ENCODE data around the gene UBE2M.
"Not testable (repeated sequence)": the region's sequence is repeated elsewhere in the genome, so short reads cannot be mapped to it uniquely, and the experiment has no call there.

UBE2M gene

DNA sequence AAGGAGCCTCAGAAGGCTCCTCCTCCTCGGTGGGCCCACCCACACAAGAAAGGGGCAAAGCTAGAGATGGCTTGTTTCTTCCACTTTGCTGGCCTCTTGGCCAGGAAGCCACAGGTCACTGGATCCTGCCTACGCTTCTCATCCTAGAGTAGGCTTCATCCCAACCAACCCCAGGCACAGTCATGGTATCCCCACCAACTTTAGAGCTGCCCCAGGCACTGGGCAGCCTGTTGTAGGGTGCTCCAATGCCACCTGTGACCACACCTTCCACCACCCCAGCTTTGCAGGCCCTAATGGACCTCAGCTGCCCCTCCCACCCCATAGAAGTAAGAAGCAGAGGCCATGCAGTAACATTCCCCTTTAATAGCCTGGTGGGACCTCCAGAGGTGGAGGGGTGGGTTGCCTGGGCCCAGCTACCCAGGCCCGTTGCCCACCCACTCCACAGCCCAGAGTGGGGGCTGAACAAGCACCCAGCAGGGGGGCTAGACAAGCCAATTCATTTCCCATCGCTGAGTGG lies 3.0 kb downstream of the UBE2M start:
- no peak for DNase-seq

DNA sequence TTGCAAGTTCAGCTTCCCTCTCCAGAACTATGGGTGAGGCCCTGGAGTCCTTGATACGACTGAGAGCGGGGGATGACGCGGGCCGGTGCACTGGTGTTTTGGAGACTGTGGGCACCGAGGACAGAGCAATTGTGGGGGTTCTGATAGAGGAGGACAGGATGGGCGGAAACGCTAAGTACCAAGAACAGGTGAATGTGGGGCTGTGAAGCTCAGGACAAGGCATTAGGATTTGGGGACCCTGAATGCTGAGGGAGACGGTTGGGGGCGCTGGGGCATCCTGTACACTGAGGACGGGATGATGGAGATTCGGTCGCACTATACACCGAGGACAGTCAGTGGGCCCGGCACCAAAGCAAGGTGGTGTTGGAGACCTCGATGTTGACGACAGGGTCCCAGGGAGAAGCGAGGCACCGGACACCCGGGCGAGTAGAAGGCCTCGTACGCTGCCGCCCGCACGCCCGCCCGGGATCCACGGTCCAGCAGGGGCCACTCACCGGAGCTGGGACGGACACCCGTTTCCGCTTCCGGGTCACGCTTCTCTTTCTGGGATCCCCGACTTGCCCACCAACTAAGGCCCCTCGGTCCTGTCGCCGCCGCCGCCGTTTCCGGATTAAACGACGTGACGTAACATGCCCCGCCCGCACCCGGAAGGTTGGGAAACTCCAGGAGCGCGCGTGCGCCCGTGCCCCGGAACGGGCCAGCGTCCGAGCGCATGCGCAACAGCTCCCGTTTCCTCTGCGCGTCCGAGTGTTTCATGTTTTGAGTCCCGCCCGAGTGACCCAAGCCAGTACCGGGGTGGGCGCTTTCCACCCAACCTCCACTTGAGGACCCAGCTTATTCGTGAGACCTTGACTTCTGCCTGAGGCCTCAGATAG lies 3.7 kb downstream of the UBE2M start, which contains the start of gene CHMP2A:
TSS of gene CHMP2A (minus strand) at position 612 of the 875 bp plus-strand sequence. CDS start 893 bp downstream, outside the sequence.
- DNase-seq: no peak

- no peak for DNase-seq
Observed at GRCh38 chr19:58553799-58554493, 4.5 kb downstream of the UBE2M start.

DNA sequence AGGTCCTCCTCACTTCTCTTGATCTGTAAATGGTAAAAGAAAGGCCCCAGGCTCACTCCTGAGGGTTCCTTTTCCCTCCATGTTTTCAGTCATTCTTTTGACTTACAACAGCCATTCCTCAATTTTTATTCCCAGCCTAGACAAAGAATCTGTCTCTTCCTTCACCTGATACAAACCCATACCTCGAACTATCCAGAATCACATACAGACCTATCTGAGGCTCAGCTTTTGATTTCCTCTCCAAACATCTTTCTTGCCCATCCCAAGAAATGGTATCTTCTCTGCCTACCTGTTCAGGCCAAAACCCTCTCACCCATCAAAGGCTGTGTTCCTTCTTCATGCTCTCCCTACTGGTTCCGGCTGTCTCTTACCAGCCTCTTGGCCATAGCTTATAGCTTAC lies 5.8 kb downstream of the UBE2M start:
- DNase-seq: no peak

GRCh38 chr19:58551577-58552471 lies 6.6 kb downstream of the UBE2M start:
- DNase-seq: no peak

DNA sequence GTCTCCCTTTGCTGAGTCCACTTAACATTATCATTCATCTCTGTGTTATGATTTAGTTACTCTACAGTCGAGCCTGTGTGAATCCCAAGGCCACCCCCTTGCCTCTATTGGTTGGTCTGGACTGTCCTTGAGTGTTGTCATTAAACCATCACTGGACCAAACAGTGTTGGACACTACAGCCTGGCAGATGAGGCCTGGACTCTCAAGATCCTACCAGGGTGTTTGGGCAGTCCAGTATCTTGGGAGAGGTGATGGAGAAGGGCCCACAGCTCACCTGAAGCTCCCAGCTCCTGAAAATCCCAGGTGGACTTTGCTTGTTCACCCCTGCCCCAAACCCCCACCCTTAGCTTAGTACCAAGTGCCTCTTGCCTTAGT lies 7.3 kb downstream of the UBE2M start:
- no peak for DNase-seq

GRCh38 chr19:58550362-58551122 lies 7.9 kb downstream of the UBE2M start:
- DNase-seq: no peak

- DNase-seq: no peak
Observed at GRCh38 chr19:58549664-58550361, 8.6 kb downstream of the UBE2M start.

DNA sequence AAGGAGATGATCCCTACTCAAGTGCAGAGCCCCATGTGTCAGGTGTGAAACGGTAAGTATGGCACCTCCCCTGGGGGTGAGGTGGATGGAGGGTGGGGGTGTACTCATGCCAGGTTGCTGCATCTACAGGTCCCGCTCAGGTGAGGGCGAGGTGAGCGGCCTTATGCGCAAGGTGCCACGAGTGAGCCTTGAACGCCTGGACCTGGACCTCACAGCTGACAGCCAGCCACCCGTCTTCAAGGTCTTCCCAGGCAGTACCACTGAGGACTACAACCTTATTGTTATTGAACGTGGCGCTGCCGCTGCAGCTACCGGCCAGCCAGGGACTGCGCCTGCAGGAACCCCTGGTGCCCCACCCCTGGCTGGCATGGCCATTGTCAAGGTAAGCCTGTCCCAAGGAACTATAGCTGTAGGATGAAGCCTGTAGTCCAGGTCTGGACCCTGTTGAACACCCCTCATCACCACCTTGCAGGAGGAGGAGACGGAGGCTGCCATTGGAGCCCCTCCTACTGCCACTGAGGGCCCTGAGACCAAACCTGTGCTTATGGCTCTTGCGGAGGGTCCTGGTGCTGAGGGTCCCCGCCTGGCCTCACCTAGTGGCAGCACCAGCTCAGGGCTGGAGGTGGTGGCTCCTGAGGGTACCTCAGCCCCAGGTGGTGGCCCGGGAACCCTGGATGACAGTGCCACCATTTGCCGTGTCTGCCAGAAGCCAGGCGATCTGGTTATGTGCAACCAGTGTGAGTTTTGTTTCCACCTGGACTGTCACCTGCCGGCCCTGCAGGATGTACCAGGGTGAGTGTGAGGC lies 9.3 kb downstream of the UBE2M start:
- DNase-seq: no peak

GRCh38 chr19:58547323-58548312 lies 10.8 kb downstream of the UBE2M start:
- no peak for DNase-seq

- DNase-seq: no peak
Observed at GRCh38 chr19:58546019-58546530, 12.3 kb downstream of the UBE2M start.

GRCh38 chr19:58545286-58546018 lies 13.0 kb downstream of the UBE2M start:
- DNase-seq: no peak

DNA sequence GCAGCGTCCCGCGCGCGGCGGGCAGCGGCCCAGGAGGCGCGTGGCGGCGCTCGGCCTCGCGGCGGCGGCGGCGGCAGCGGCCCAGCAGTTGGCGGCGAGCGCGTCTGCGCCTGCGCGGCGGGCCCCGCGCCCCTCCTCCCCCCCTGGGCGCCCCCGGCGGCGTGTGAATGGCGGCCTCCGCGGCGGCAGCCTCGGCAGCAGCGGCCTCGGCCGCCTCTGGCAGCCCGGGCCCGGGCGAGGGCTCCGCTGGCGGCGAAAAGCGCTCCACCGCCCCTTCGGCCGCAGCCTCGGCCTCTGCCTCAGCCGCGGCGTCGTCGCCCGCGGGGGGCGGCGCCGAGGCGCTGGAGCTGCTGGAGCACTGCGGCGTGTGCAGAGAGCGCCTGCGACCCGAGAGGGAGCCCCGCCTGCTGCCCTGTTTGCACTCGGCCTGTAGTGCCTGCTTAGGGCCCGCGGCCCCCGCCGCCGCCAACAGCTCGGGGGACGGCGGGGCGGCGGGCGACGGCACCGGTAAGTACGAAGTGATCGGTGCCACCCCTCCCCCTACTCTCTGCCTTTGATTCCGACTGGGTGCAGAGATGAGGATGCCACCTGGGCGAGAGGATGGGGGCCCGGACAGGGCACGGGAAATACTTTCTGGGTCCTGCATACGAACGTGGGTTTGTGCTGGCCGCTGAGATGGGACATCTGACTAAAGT lies 13.7 kb downstream of the UBE2M start:
- no peak for DNase-seq

GRCh38 chr19:58543826-58544590 lies 14.4 kb downstream of the UBE2M start, which contains the start of gene TRIM28:
Gene TRIM28 (plus strand): TSS chr19:58544064. CDS start chr19:58544758, 694 bp downstream.
- no peak for DNase-seq

DNA sequence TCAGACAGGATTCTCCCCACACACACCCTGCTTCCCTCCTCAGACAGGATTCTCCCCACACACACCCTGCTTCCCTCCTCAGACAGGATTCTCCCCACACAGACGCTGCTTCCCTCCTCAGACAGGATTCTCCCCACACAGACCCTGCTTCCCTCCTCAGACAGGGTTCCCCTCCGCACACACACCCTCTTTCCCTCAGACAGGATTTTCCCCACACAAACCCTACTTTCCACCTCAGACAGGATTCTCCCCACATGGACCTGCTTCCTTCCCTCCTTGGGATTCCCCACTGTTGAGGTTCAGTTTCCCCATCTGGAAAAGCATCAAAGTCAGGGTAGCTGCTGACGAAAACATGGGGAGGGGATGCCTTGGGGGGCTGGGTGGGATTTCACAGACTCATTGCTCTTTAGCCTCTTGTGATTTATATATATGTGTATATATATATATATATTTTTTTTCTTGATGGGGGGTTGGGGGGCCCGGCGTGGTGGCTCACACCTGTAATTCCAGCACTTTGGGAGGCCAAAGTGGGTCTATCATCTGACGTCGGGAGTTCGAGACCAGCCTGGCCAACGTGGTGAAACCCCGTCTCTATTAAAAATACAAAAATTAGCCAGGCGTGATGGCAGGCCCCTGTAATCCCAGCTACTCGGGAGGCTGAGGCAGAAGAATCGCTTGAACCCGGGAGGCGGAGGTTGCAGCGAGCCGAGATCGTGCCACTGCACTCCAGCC lies 15.6 kb downstream of the UBE2M start:
- not testable (repeated sequence) for DNase-seq

GRCh38 chr19:58539169-58539559 lies 19.2 kb downstream of the UBE2M start:
- DNase-seq: not testable (repeated sequence)
